ENCODE measurements around the gene PRKAG2.

DNA sequence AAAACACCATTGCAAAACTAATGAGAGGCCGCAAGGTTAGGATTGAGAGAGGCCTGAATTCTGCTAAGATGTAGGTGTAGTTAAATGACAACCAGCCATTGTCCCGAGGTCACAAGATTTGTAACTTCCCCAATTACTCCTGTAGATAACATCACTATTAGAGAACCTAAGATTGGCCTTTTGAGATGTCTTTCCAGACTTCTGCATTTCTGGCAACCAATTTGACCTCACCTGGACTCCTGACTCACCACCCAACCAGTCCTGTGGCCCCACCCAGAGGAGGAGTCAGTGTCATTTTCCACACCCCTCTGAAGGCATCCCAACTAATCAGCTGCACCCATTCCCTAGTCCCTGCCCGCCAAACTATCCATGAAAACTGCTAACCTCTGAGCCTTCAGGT, 115.7 kb downstream of the PRKAG2 start:
- TF ChIP-seq EGR1 (IDR thresholded peaks at IDR 0.05) (no peak), YY1 (IDR thresholded peaks at IDR 0.05; ENCODE audit: low read depth) (no peak), RAD21 (IDR thresholded peaks at IDR 0.05; ENCODE audit: low read depth) (no peak), TAF1 (IDR thresholded peaks at IDR 0.05; ENCODE audit: low read depth) (no peak), MAX (IDR thresholded peaks at IDR 0.05) (no peak), EP300 (IDR thresholded peaks at IDR 0.05; ENCODE audit: borderline replicate concordance) (no peak)
